ENCODE measurements around the gene CNGB1.

CNGB1 gene

DNA sequence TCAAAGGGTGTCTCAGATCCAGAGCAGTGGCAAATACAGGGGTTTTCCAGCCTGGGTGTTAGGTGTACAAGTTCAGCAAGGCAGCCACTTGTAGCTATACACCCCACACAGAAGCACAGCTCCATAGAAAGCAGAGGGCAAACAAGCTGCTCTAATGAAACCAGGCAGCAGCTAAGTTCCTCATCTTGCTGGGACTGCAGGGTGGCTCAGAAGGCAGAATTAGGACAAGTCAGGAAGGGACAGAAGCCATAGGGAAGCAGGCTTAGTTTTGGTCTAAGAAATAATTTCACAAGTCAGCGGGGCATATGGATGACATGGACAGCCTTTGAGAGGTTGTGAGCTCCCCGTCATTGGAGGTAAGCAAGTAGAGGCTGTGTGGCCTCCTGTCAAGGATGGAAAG is 23.7 kb downstream of the CNGB1 start:
- Histone ChIP-seq H3K27me3 (ENCODE audit: insufficient read depth, low read length, poor library complexity, severe bottlenecking) (no peaks in the 10 kb centered on the region), H3K9me3 (ENCODE audit: insufficient read depth, low read depth, low read length) (no peaks in the 10 kb centered on the region), H3K4me2 (ENCODE audit: low read depth, low read length, poor library complexity, severe bottlenecking) (no peak overlapping the region), H3F3A (ENCODE audit: low read depth) (no peaks in the 10 kb centered on the region), H3K4me1 (ENCODE audit: insufficient read depth, low read length, poor library complexity, severe bottlenecking) (no peaks in the 10 kb centered on the region), H3K79me2 (ENCODE audit: insufficient read depth, low read length) (no peaks in the 10 kb centered on the region), H3K9me2 (replicated peaks; ENCODE audit: low read depth, low read length) (no peaks in the 10 kb centered on the region), H4K20me1 (ENCODE audit: insufficient read depth, low read length, poor library complexity, severe bottlenecking) (no peaks in the 10 kb centered on the region), H3K4me3 (ENCODE audit: low read length, poor library complexity, severe bottlenecking) (no peak overlapping the region), H3K36me3 (ENCODE audit: insufficient read depth, low read length) (no peaks in the 10 kb centered on the region), H2AFZ (ENCODE audit: low read length) (no peak overlapping the region), H3K9ac (ENCODE audit: low read depth, low read length, poor library complexity, severe bottlenecking) (no peak overlapping the region)
- no peak for TF ChIP-seq EZH2phosphoT487 (IDR thresholded peaks at IDR 0.05; ENCODE audit: borderline replicate concordance)
- TF ChIP-seq, protein P1, sequence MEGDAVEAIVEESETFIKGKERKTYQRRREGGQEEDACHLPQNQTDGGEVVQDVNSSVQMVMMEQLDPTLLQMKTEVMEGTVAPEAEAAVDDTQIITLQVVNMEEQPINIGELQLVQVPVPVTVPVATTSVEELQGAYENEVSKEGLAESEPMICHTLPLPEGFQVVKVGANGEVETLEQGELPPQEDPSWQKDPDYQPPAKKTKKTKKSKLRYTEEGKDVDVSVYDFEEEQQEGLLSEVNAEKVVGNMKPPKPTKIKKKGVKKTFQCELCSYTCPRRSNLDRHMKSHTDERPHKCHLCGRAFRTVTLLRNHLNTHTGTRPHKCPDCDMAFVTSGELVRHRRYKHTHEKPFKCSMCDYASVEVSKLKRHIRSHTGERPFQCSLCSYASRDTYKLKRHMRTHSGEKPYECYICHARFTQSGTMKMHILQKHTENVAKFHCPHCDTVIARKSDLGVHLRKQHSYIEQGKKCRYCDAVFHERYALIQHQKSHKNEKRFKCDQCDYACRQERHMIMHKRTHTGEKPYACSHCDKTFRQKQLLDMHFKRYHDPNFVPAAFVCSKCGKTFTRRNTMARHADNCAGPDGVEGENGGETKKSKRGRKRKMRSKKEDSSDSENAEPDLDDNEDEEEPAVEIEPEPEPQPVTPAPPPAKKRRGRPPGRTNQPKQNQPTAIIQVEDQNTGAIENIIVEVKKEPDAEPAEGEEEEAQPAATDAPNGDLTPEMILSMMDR (conservative IDR thresholded peaks at IDR 0.05; ENCODE audit: low read length) = no peak

DNA sequence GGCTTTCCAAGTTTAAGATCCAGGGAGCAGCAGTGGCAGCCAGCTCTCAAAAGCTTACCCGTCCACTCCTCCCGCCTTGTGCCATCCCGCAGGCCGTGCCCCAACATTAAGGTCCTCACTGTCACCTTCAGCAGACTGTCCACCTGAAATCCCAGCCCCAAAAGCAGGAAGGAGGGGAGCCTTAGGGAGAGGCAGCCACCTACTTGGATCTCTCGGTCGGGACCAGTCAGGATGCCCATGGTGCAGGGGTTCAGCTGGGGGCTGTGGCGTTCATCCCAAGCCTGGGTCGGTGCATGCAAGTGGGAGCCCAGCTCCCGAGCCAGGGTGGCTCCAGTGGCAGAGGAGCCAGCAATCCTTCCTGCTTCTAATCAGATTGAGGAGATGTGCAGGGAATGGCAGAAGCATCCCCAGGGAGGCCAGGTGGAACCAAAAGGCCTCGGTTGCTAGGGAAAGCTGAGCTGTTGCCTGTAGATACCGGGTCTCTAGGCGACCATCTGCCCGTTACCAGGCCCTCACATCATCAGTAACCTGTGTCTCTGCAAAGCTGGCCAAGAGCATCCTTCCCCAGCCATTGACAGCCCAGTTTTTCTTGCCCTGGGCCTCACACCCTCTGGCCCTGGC is 24.6 kb downstream of the CNGB1 start:
- Histone ChIP-seq H3K27me3 (ENCODE audit: insufficient read depth, low read length, poor library complexity, severe bottlenecking) (no peaks in the 10 kb centered on the region), H2AFZ (ENCODE audit: low read length) (no peak overlapping the region), H3F3A (ENCODE audit: low read depth) (no peaks in the 10 kb centered on the region), H3K9me2 (replicated peaks; ENCODE audit: low read depth, low read length) (no peaks in the 10 kb centered on the region), H3K4me1 (ENCODE audit: insufficient read depth, low read length, poor library complexity, severe bottlenecking) (no peaks in the 10 kb centered on the region), H3K79me2 (ENCODE audit: insufficient read depth, low read length) (no peaks in the 10 kb centered on the region), H3K9ac (ENCODE audit: low read depth, low read length, poor library complexity, severe bottlenecking) (no peak overlapping the region), H3K36me3 (ENCODE audit: insufficient read depth, low read length) (no peaks in the 10 kb centered on the region), H3K4me2 (ENCODE audit: low read depth, low read length, poor library complexity, severe bottlenecking) (no peak overlapping the region), H4K20me1 (ENCODE audit: insufficient read depth, low read length, poor library complexity, severe bottlenecking) (no peaks in the 10 kb centered on the region), H3K4me3 (ENCODE audit: low read length, poor library complexity, severe bottlenecking) (no peak overlapping the region), H3K9me3 (ENCODE audit: insufficient read depth, low read depth, low read length) (no peaks in the 10 kb centered on the region)
- no peak for TF ChIP-seq EZH2phosphoT487 (IDR thresholded peaks at IDR 0.05; ENCODE audit: borderline replicate concordance)
- TF ChIP-seq, protein P1 (conservative IDR thresholded peaks at IDR 0.05; ENCODE audit: low read length) = no peak

DNA sequence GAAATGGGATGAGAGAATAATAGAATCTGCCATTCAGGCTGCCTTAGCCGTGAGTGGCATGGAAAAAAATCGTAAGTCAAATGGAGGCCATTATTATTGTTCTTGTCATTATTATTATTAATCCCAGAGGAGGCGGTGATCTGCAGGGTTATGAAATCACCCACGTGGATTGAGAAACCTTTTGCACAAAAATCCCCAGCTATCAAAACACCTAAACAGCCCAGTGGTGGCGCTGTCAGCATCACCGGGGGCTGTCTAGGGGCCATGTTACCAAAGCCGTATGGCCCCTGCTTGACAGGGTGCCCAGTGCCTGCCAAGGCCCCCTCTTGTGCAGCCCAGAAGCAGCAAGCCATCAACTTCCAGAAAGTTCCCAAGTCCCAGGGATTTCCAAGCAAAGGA is 25.2 kb downstream of the CNGB1 start:
- Histone ChIP-seq H4K20me1 (ENCODE audit: insufficient read depth, low read length, poor library complexity, severe bottlenecking) (no peaks in the 10 kb centered on the region), H3K79me2 (ENCODE audit: insufficient read depth, low read length) (no peaks in the 10 kb centered on the region), H3F3A (ENCODE audit: low read depth) (no peaks in the 10 kb centered on the region), H3K4me1 (ENCODE audit: insufficient read depth, low read length, poor library complexity, severe bottlenecking) (no peaks in the 10 kb centered on the region), H3K4me3 (ENCODE audit: low read length, poor library complexity, severe bottlenecking) (no peak overlapping the region), H3K36me3 (ENCODE audit: insufficient read depth, low read length) (no peaks in the 10 kb centered on the region), H3K4me2 (ENCODE audit: low read depth, low read length, poor library complexity, severe bottlenecking) (no peak overlapping the region), H3K9ac (ENCODE audit: low read depth, low read length, poor library complexity, severe bottlenecking) (no peak overlapping the region), H2AFZ (ENCODE audit: low read length) (no peak overlapping the region), H3K9me3 (ENCODE audit: insufficient read depth, low read depth, low read length) (no peaks in the 10 kb centered on the region), H3K27me3 (ENCODE audit: insufficient read depth, low read length, poor library complexity, severe bottlenecking) (no peaks in the 10 kb centered on the region), H3K9me2 (replicated peaks; ENCODE audit: low read depth, low read length) (no peaks in the 10 kb centered on the region)
- TF ChIP-seq, protein P1 (conservative IDR thresholded peaks at IDR 0.05; ENCODE audit: low read length) = peak; percentile 34
- TF ChIP-seq EZH2phosphoT487 (IDR thresholded peaks at IDR 0.05; ENCODE audit: borderline replicate concordance) = no peak

Data from Loucy (cell line).